ENCODE data around the gene IPO4. TPM values are rescaled to one million over a fixed set of nuclear protein-coding genes. Genes with fewer than 3 reads are reported as not detected.

IPO4 gene
- total and polyA plus RNA-seq, 2 of the 13 experiments (the other 11 are each of a cell fraction or from before 2014, with no cell fraction given), result 39.0 to 179 TPM

GRCh38 chr14:24135834-24136683, 52.6 kb downstream of the IPO4 start, which contains the start of gene PSME1 (continued):
- TF ChIP-seq ZSCAN20 (CRISPR knock-in tag; IDR thresholded peaks at IDR 0.05; ENCODE audit: borderline replicate concordance) (peak; percentile 91), ZNF124 (CRISPR knock-in tag; IDR thresholded peaks at IDR 0.05) (no peak), KAT7 (CRISPR knock-in tag; IDR thresholded peaks at IDR 0.05; ENCODE audit: borderline replicate concordance) (peak; percentile 100), MEIS1 (CRISPR knock-in tag; IDR thresholded peaks at IDR 0.05; ENCODE audit: borderline replicate concordance) (peak; percentile 46), MEIS2 (CRISPR knock-in tag; IDR thresholded peaks at IDR 0.05) (0 out of 2 replicates have a peak, but pooled peaks have one; percentile 20), HINFP (CRISPR knock-in tag; IDR thresholded peaks at IDR 0.05; ENCODE audit: low read depth) (peak; percentile 72; the same call in 1 of the 2 replicates), HOMEZ (CRISPR knock-in tag; IDR thresholded peaks at IDR 0.05; ENCODE audit: low read depth) (peak; percentile 82), ARID4A (CRISPR knock-in tag; IDR thresholded peaks at IDR 0.05; ENCODE audit: borderline replicate concordance) (no peak), ZSCAN29 (CRISPR knock-in tag; conservative IDR thresholded peaks at IDR 0.05) (peak; percentile 35; the same call in 1 of the 2 replicates), ARID5B (CRISPR knock-in tag; IDR thresholded peaks at IDR 0.05) (peak; percentile 61; the same call in 1 of the 2 replicates), STAT6 (CRISPR knock-in tag; IDR thresholded peaks at IDR 0.05; ENCODE audit: borderline replicate concordance) (no peak), MYC (CRISPR knock-in tag; IDR thresholded peaks at IDR 0.05; ENCODE audit: borderline replicate concordance) (peak; percentile 94), ZNF30 (CRISPR knock-in tag; IDR thresholded peaks at IDR 0.05) (no peak)

All from HepG2 (cell line).